ENCODE results near the gene LAMA5.

The LAMA5 gene

GRCh38 chr20:62307226-62308101 lies 59.6 kb downstream of the LAMA5 start:
- no peaks in the 10 kb centered on the region for H3K27me3 Mint-ChIP-seq (ENCODE audit: low read depth)
- no peak for DNase-seq (ENCODE audit: low spot score)
- no peak overlapping the region for H3K27ac Mint-ChIP-seq
- H3K9me3 Mint-ChIP-seq, result no peaks in the 10 kb centered on the region
- no peak overlapping the region for H3K4me3 Mint-ChIP-seq
- H3K36me3 Mint-ChIP-seq (ENCODE audit: low read depth), result peaks cover 19% of the 10 kb centered on the region
- H3K4me1 Mint-ChIP-seq (ENCODE audit: low read depth), result peaks cover 7% of the 10 kb centered on the region

GRCh38 chr20:62306414-62307187 lies 60.5 kb downstream of the LAMA5 start:
- H3K4me3 Mint-ChIP-seq, result no peak overlapping the region
- H3K27me3 Mint-ChIP-seq (ENCODE audit: low read depth), result no peaks in the 10 kb centered on the region
- no peaks in the 10 kb centered on the region for H3K9me3 Mint-ChIP-seq
- H3K36me3 Mint-ChIP-seq (ENCODE audit: low read depth), result peaks cover 20% of the 10 kb centered on the region
- no peak for DNase-seq (ENCODE audit: low spot score)
- H3K27ac Mint-ChIP-seq, result no peak overlapping the region
- peaks cover 11% of the 10 kb centered on the region for H3K4me1 Mint-ChIP-seq (ENCODE audit: low read depth)

- Mint-ChIP-seq H3K9me3 (no peaks in the 10 kb centered on the region), H3K27me3 (ENCODE audit: low read depth) (no peaks in the 10 kb centered on the region), H3K4me1 (ENCODE audit: low read depth) (peaks cover 11% of the 10 kb centered on the region), H3K27ac (no peak overlapping the region), H3K36me3 (ENCODE audit: low read depth) (peaks cover 20% of the 10 kb centered on the region), H3K4me3 (peak overlapping the region; percentile 54)
- no peak for DNase-seq (ENCODE audit: low spot score)
Observed at GRCh38 chr20:62305765-62306413, 61.2 kb downstream of the LAMA5 start.

GRCh38 chr20:62305149-62305764 lies 61.9 kb downstream of the LAMA5 start:
- DNase-seq (ENCODE audit: low spot score), result no peak
- no peaks in the 10 kb centered on the region for H3K27me3 Mint-ChIP-seq (ENCODE audit: low read depth)

GRCh38 chr20:62304331-62305148 lies 62.6 kb downstream of the LAMA5 start:
- Mint-ChIP-seq H3K27me3 (ENCODE audit: low read depth) (no peaks in the 10 kb centered on the region), H3K27ac (peak overlapping the region; percentile 85), H3K4me1 (ENCODE audit: low read depth) (peaks cover 11% of the 10 kb centered on the region), H3K4me3 (peak overlapping the region; percentile 93), H3K36me3 (ENCODE audit: low read depth) (peaks cover 20% of the 10 kb centered on the region), H3K9me3 (no peaks in the 10 kb centered on the region)
- no peak for DNase-seq (ENCODE audit: low spot score)

More at GRCh38 chr20:62305149-62305764, 61.9 kb downstream of the LAMA5 start:
- Mint-ChIP-seq H3K4me3 (peak overlapping the region; percentile 93), H3K27ac (no peak overlapping the region), H3K9me3 (no peaks in the 10 kb centered on the region), H3K4me1 (ENCODE audit: low read depth) (peaks cover 11% of the 10 kb centered on the region), H3K36me3 (ENCODE audit: low read depth) (peaks cover 20% of the 10 kb centered on the region)

GRCh38 chr20:62303340-62304226 lies 63.5 kb downstream of the LAMA5 start:
- Mint-ChIP-seq H3K27ac (peak overlapping the region; percentile 85), H3K4me1 (ENCODE audit: low read depth) (peaks cover 11% of the 10 kb centered on the region), H3K27me3 (ENCODE audit: low read depth) (no peaks in the 10 kb centered on the region), H3K9me3 (no peaks in the 10 kb centered on the region), H3K4me3 (peak overlapping the region; percentile 93), H3K36me3 (ENCODE audit: low read depth) (peaks cover 17% of the 10 kb centered on the region)
- peak; percentile 17 for DNase-seq (ENCODE audit: low spot score)

- no peak for DNase-seq (ENCODE audit: low spot score)
- Mint-ChIP-seq H3K4me3 (peak overlapping the region; percentile 98), H3K27me3 (ENCODE audit: low read depth) (no peaks in the 10 kb centered on the region), H3K36me3 (ENCODE audit: low read depth) (peaks cover 14% of the 10 kb centered on the region), H3K9me3 (no peaks in the 10 kb centered on the region), H3K4me1 (ENCODE audit: low read depth) (peaks cover 11% of the 10 kb centered on the region), H3K27ac (peak overlapping the region; percentile 100)
Observed at GRCh38 chr20:62303062-62303339, 64.1 kb downstream of the LAMA5 start.

- H3K4me3 Mint-ChIP-seq, result peak within 1 kb of the TSS; percentile 98
- H3K9me3 Mint-ChIP-seq, result no peaks in the 10 kb centered on the region
Observed at GRCh38 chr20:62302341-62303061, 64.6 kb downstream of the LAMA5 start, which contains the start of gene ADRM1. ADRM1 (plus strand) TSS chr20:62302997; CDS start chr20:62303569, 572 bp downstream.

GRCh38 chr20:62301773-62302340 lies 65.3 kb downstream of the LAMA5 start:
- peak overlapping the region; percentile 100 for H3K27ac Mint-ChIP-seq
- H3K4me1 Mint-ChIP-seq (ENCODE audit: low read depth), result peaks cover 11% of the 10 kb centered on the region
- peak overlapping the region; percentile 98 for H3K4me3 Mint-ChIP-seq
- H3K27me3 Mint-ChIP-seq (ENCODE audit: low read depth), result no peaks in the 10 kb centered on the region
- H3K36me3 Mint-ChIP-seq (ENCODE audit: low read depth), result peaks cover 14% of the 10 kb centered on the region
- DNase-seq (ENCODE audit: low spot score), result peak; percentile 90
- H3K9me3 Mint-ChIP-seq, result no peaks in the 10 kb centered on the region

More at GRCh38 chr20:62302341-62303061, 64.6 kb downstream of the LAMA5 start, which contains the start of gene ADRM1:
- peak; percentile 99 for DNase-seq (ENCODE audit: low spot score)
- Mint-ChIP-seq H3K4me1 (ENCODE audit: low read depth) (peaks cover 11% of the 10 kb centered on the region), H3K27ac (peak within 1 kb of the TSS; percentile 100), H3K36me3 (ENCODE audit: low read depth) (peaks cover 14% of the 10 kb centered on the region), H3K27me3 (ENCODE audit: low read depth) (no peaks in the 10 kb centered on the region)

GRCh38 chr20:62301111-62301668 lies 65.9 kb downstream of the LAMA5 start:
- Mint-ChIP-seq H3K9me3 (no peaks in the 10 kb centered on the region), H3K4me1 (ENCODE audit: low read depth) (peaks cover 11% of the 10 kb centered on the region), H3K4me3 (peak overlapping the region; percentile 60), H3K27me3 (ENCODE audit: low read depth) (no peaks in the 10 kb centered on the region), H3K27ac (peak overlapping the region; percentile 54), H3K36me3 (ENCODE audit: low read depth) (peaks cover 14% of the 10 kb centered on the region)
- no peak for DNase-seq (ENCODE audit: low spot score)

GRCh38 chr20:62300319-62300718 lies 66.8 kb downstream of the LAMA5 start:
- no peaks in the 10 kb centered on the region for H3K27me3 Mint-ChIP-seq (ENCODE audit: low read depth)
- no peak for DNase-seq (ENCODE audit: low spot score)
- H3K27ac Mint-ChIP-seq, result no peak overlapping the region
- peaks cover 10% of the 10 kb centered on the region for H3K36me3 Mint-ChIP-seq (ENCODE audit: low read depth)
- no peaks in the 10 kb centered on the region for H3K9me3 Mint-ChIP-seq
- no peak overlapping the region for H3K4me3 Mint-ChIP-seq
- peaks cover 8% of the 10 kb centered on the region for H3K4me1 Mint-ChIP-seq (ENCODE audit: low read depth)

Measured in T-helper 2 cell treated with Interferon-gamma antibody and Interleukin-4, amounts not matched to agents 5 μg/mL and 100 μg/mL, for 36 hours (primary cell).